RWPE2 (cell line): ENCODE measurements around the gene UBE2G2.

Experiments used
- ATAC-seq: fragments of 200-7000 bp; cut with Tn5 transposase; 3 replicates; pipeline ENCODE4 v1.9.1; 2021; ENCODE audit warnings: low read depth
- DNase-seq: peaks from one replicate; pipeline ENCODE4 v3.0.0-alpha.2; 2020; ENCODE audit warnings: low spot score
- H3K27ac ChIP-seq: fragments of 450-650 bp; 2 replicates; pipeline ENCODE4 v1.5.1; 2017; ENCODE audit warnings: mild to moderate bottlenecking; ENCODE audit not compliant: poor library complexity, severe bottlenecking
- H3K27me3 ChIP-seq: fragments of 250-450 bp; sonication (Bioruptor Pico); 2 replicates; pipeline ENCODE4 v1.5.1; 2021; ENCODE audit warnings: mild to moderate bottlenecking, moderate library complexity; ENCODE audit not compliant: insufficient read depth, poor library complexity, severe bottlenecking
- H3K36me3 ChIP-seq: fragments of 250-450 bp; sonication (Bioruptor Pico); 2 replicates; pipeline ENCODE4 v1.5.1; 2020; ENCODE audit warnings: low read depth, mild to moderate bottlenecking, moderate library complexity
- H3K4me1 ChIP-seq: fragments of 250-450 bp; sonication (Bioruptor Pico); 2 replicates; pipeline ENCODE4 v1.5.1; 2021; ENCODE audit warnings: mild to moderate bottlenecking, moderate library complexity; ENCODE audit not compliant: insufficient read depth, poor library complexity, severe bottlenecking
- H3K4me3 ChIP-seq: fragments of 250-450 bp; sonication (Bioruptor Pico); 2 replicates; pipeline ENCODE4 v1.5.1; 2021; ENCODE audit warnings: mild to moderate bottlenecking, moderate library complexity; ENCODE audit not compliant: severe bottlenecking
- H3K9me3 ChIP-seq: fragments of 250-450 bp; sonication (Bioruptor Pico); 2 replicates; pipeline ENCODE4 v1.5.1; 2021; ENCODE audit warnings: mild to moderate bottlenecking, moderate library complexity; ENCODE audit not compliant: severe bottlenecking
- CTCF ChIP-seq: fragments of 450-650 bp; IDR thresholded peaks from one replicate; pipeline ENCODE4 v1.5.1; 2017; ENCODE audit warnings: mild to moderate bottlenecking, moderate library complexity; ENCODE audit not compliant: poor library complexity, severe bottlenecking

UBE2G2 gene

GRCh38 chr21:44840771-44841170 is 39.2 kb upstream of the UBE2G2 start:
- H3K27ac ChIP-seq: no peak overlapping the region
- H3K9me3 ChIP-seq: no peaks in the 10 kb centered on the region
- DNase-seq: no peak
- H3K27me3 ChIP-seq: no peaks in the 10 kb centered on the region
- H3K4me1 ChIP-seq: no peaks in the 10 kb centered on the region
- ATAC-seq: no peak
- no peak overlapping the region for H3K4me3 ChIP-seq
- no peak for TF ChIP-seq CTCF
- no peaks in the 10 kb centered on the region for H3K36me3 ChIP-seq

GRCh38 chr21:44838951-44839350 is 37.3 kb upstream of the UBE2G2 start:
- no peaks in the 10 kb centered on the region for H3K27me3 ChIP-seq

GRCh38 chr21:44838039-44838895 is 36.6 kb upstream of the UBE2G2 start:
- Histone ChIP-seq H3K9me3 (no peaks in the 10 kb centered on the region), H3K4me3 (no peak overlapping the region), H3K27me3 (no peaks in the 10 kb centered on the region), H3K36me3 (no peaks in the 10 kb centered on the region), H3K4me1 (no peaks in the 10 kb centered on the region), H3K27ac (no peak overlapping the region)
- DNase-seq (no peak), ATAC-seq (no peak)
- no peak for TF ChIP-seq CTCF

More at GRCh38 chr21:44838951-44839350, 37.3 kb upstream of the UBE2G2 start:
- Histone ChIP-seq H3K9me3 (no peaks in the 10 kb centered on the region), H3K4me3 (no peak overlapping the region), H3K4me1 (no peaks in the 10 kb centered on the region), H3K27ac (no peak overlapping the region), H3K36me3 (no peaks in the 10 kb centered on the region)
- no peak for ATAC-seq
- TF ChIP-seq CTCF: no peak
- no peak for DNase-seq

- no peak for ATAC-seq
- no peak overlapping the region for H3K4me3 ChIP-seq
These were observed 35.9 kb upstream of the UBE2G2 start for GRCh38 chr21:44837537-44837936.

More at GRCh38 chr21:44837537-44837936, 35.9 kb upstream of the UBE2G2 start:
- Histone ChIP-seq H3K27ac (no peak overlapping the region), H3K4me1 (no peaks in the 10 kb centered on the region), H3K9me3 (no peaks in the 10 kb centered on the region), H3K27me3 (no peaks in the 10 kb centered on the region), H3K36me3 (no peaks in the 10 kb centered on the region)
- TF ChIP-seq CTCF: no peak
- no peak for DNase-seq
